ENCODE measurements around the gene NDUFC2. TPM values are rescaled to one million over a fixed set of nuclear protein-coding genes. Genes with fewer than 3 reads are reported as not detected.

The NDUFC2 gene
- total and polyA plus RNA-seq, 2 of the 13 experiments (the other 11 are each of a cell fraction or from before 2014, with no cell fraction given): 256 to 363 TPM

- TF ChIP-seq ZNF317 (CRISPR knock-in tag; IDR thresholded peaks at IDR 0.05) (no peak), ZBTB40 (IDR thresholded peaks at IDR 0.05) (peak; percentile 62), ZBTB40 (CRISPR knock-in tag; IDR thresholded peaks at IDR 0.05) (peak; percentile 80; the same call in 1 of the 2 replicates), MXI1 (IDR thresholded peaks at IDR 0.05; ENCODE audit: borderline replicate concordance, low read depth, low read length) (0 out of 3 replicates have a peak, but pooled peaks have one; percentile 31), ZNF446 (CRISPR knock-in tag; IDR thresholded peaks at IDR 0.05) (0 out of 2 replicates have a peak, but pooled peaks have one; percentile 22)
Measured at GRCh38 chr11:78037825-78038620, 41.6 kb downstream of the NDUFC2 start (continued).
